Stimulated activated naive CD8-positive, alpha-beta T cell treated with anti-CD3 and anti-CD28 coated beads, Interleukin-15, Interleukin-2, amounts not matched to agents 100 U/mL and 50 U/mL, for 24 hours (primary cell): ENCODE data around the gene ACTRT2.

Experiments used
- ATAC-seq: fragments of 150-1000 bp; cut with Tn5 transposase; one replicate; pipeline ENCODE4 v1.10.0; 2021
- DNase-seq: peaks from one replicate; pipeline ENCODE4 v3.0.0; 2021

Gene ACTRT2

DNA sequence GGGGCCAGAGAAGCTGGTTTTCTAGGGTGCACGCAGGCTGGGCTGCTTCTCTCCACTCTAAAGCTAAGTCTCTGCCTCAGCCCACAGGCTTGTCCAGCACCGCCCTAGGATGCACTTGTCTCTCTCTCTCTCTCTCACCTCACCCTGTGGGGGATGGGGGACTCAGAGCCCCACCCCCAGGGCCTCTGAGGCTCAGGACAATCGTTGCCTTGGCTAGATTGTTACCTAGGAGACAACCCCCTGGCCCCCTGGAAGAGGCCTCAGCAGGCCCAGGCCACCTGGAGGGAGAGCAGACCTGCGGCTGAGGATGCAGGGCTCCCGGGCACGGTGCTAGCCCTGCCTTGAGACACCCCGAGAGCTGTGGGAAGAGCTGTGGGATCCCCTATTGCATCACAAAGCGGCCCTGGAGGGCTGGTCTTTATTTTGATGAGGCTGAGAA lies at the start of gene ACTRT2:
TSS of gene ACTRT2 (plus strand) at position 235 of the 439 bp plus-strand sequence. CDS start 220 bp downstream, outside the sequence.
- ATAC-seq: no peak
- DNase-seq: no peak

DNA sequence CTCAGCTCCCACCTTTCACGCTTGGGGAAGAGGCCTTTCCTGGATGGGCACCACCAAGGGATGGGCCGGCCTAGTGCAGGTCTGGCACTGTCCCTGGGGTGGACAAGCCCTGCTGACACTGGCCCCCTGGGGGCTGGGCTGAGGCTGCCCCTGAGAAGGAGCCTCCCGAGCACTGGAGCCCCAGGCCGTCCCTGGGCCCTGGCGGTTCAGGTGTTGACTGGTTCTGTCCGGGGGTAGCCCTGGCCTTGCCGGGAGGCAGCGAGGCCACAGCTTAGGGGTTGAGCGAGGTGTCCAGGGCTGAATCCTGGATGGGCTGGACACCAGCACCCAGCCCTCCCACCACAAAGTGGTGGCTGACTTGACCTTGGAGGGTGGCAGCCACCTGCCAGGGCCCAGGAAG lies 49.7 kb upstream of the ACTRT2 start:
- ATAC-seq: no peak
- DNase-seq: no peak

- no peak for DNase-seq
Measured at GRCh38 chr1:2972011-2972878, 49.0 kb upstream of the ACTRT2 start.

DNA sequence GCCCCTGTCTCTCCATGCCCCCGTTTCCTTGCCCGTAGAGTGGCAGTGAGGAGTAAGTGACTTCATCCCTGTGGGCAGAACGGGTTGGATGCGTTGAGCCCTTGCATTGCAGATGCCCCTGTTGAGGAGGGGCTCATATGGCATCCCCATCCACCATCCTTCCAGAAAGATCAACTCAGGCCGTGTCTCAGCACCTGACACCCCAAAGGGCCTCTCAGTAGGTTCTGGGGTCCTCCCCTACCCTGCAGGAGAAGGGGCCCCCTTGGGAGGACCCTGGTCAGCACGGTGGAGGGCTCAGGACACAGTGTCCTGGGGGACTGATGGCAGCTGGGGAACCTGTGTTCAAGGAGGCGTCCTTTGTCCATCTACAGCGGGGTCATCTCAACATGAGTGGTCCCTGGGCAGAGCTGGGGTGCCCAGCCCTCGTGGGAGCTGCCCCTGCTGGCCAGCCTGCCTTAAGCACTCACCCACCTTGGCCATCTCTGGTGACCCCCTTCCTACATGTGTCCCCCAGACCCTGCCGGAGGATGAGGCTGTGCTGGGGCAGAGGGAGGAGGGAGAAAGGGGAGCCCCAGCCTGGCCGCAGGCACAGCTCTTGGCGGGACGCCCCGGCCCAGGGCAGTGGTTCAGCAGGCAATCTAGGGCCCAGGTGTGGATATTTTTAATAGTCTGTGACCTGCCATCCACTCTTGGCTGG lies 48.2 kb upstream of the ACTRT2 start:
- DNase-seq (no peak), ATAC-seq (no peak)

More at GRCh38 chr1:2972011-2972878, 49.0 kb upstream of the ACTRT2 start:
- ATAC-seq: no peak

DNA sequence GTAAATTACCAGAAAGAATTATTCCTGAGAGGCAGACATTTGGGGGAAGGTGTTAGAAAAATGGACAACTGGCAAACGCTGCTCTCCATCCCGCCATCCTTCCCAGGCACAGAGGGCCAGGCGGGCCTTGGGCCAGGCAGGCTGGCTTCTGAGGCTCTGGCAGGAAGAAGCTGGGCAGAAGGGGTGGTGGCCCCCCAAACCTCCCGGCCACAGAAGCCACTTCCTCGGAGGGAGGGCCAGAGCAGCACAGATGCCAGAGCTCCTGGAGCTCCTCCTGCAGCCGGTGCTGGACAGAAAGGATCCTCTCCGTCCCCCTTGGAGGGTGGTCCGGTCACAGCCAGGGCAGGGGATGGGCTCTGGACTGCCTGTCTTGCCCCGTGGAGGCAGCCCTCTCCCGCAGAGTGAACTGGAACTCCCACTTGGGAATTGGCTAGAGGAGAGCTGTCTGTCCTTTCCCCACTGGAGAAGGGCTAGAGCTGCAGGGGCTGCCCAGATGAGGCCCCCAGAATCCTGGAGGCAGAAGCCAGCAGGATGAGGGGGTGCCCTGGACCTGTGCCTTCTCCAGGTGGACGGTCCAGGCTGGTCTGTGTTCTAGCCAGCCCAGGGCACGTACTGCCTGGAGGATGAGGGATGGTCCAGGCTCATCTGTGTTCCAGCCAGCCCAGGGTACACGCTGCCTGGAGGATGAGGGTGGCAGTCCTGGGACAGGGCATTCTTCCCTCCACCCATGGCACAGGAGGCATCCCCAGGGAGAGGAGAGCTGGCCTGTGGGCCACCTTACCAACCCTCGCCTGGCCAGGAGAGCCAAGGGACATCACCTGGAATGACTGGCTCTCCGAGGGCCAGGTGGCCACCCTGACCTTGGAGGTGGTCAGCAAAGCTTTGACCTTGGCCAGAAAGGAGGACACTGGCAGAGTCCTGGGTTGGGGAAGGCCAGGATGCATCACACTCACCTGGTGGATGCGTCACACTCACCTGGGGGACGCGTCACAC lies 47.4 kb upstream of the ACTRT2 start:
- DNase-seq (no peak), ATAC-seq (no peak)

DNA sequence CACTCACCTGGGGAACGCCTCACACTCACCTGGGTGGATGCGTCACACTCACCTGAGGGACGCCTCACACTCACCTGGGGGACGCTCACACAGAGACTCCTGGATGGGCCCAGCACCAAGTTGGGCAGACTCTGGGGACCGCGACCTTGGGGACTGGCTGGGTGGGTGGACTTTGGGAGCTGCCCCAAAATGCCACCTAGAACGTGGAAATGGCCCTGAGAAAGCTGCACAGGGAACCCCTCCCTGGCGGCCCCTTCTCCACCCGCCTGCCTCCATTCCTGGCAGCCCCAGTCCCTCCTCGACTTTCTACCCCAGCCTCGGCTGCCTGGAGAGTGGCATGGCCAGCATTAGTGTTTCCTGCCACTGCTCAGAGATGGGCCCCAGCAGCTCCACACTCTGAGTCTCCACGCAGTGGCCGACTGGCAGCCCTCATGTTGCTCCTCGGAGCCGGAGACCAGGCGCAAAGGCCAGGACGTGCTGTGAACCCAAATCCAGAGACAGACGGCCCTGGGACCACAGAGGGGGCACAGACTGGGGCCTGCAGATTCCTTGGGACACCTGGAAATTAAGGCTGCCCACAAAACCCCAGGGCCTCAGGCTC lies 46.5 kb upstream of the ACTRT2 start:
- no peak for ATAC-seq
- no peak for DNase-seq

GRCh38 chr1:2975466-2976179 lies 45.6 kb upstream of the ACTRT2 start:
- DNase-seq: no peak
- ATAC-seq: no peak

DNA sequence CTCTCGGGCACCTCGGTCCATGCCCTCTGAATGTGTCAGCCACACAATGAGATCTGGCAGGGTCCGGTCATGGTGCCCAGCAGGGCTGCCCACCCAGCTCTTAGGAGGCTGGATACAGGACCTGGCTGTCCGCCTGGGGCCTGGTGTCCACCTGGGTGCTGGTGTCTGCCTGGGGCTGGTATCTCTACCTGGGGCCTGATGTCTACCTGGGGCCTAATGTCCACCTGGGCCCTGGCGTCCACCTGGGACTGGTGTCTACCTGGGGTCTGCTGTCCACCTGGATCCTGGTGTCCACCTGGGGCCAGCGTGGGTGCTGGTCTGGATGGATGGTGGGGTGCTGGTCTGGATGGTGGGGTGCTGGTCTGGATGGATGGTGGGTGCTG lies 45.1 kb upstream of the ACTRT2 start:
- DNase-seq: no peak
- ATAC-seq: no peak

- ATAC-seq (no peak), DNase-seq (no peak)
Measured at GRCh38 chr1:2977886-2978611, 43.2 kb upstream of the ACTRT2 start.

GRCh38 chr1:2978691-2979190 lies 42.5 kb upstream of the ACTRT2 start:
- ATAC-seq (no peak), DNase-seq (no peak)

DNA sequence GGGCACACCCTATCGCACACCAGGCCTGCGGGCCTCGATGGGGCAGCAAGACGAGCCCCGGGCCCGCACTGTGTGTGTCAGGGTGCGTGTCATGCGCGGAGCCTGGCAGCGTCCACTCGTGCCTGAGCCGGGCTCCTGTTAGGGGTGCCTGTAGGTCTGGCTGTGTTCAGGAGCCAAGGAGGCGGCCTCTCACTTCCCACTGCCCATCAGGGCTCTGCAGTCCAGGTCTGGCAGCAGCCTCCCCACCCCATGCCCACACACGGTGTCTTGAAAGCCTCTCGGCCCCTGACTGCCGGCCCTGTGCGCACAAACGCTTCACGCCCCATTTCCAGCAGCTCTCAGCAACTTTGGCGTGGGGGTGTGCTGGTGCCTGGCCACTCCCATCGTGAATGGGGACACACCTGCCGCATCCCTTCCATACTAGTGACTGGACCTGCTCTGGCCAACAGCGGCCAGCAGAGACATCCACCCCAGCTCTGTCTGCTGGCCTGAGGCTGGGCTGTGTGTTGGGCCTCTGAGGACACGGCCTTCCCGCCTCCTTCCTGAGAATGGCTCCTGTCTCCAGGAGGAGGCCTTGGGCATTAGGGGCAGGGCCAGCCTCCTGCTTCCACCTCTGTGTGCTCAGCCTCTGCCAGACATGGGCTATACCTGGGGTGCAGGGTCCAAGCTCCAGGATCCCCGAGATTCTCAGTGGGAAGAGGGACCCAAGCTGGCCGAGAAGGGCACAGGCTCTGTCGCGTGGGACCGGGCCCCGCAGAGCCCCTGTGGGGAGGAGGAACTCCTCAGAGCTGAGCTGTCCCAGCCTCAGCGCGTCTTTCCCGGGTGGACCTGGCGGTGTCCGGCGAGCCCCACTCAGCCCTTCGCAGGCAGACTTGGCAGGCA lies 41.8 kb upstream of the ACTRT2 start:
- ATAC-seq (no peak), DNase-seq (no peak)

DNA sequence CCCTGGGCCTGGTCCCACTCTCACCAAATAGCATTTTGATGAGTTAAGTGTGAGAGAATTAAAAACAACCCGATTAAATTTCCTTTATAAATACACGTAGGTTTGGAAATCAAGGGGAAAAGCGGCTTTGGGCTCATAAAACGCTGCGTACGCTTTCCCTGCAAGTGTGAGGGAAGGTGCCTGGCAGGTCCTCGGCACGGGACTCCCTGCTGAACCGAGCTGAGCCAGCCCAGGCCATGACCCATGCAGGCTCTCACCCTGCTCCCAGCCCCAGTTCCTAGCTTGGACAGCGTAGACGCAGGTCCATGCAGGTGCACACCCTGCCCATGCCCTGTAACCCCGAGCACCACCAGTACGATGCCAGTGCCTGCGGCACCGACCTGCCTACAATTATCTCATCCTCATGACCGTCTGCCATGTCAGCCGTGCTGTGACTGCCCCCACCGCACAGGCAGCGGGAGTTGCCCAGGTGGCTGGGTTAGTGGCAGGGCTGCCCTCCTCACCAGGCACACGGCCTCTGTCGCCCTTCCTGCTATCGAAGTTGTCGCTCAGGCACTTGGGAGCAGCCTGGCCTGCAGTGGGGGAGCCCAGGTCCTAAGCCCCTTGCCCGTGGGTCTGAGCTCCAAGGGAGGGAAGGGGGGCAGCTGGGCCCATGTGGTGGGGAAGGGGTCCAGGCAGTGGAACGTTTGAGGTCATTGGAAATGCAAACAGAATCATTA lies 41.0 kb upstream of the ACTRT2 start:
- ATAC-seq (no peak), DNase-seq (no peak)

- DNase-seq: no peak
- no peak for ATAC-seq
Measured at GRCh38 chr1:2980849-2981248, 40.4 kb upstream of the ACTRT2 start.

- ATAC-seq (no peak), DNase-seq (no peak)
Measured at GRCh38 chr1:2981388-2981787, 39.9 kb upstream of the ACTRT2 start.

DNA sequence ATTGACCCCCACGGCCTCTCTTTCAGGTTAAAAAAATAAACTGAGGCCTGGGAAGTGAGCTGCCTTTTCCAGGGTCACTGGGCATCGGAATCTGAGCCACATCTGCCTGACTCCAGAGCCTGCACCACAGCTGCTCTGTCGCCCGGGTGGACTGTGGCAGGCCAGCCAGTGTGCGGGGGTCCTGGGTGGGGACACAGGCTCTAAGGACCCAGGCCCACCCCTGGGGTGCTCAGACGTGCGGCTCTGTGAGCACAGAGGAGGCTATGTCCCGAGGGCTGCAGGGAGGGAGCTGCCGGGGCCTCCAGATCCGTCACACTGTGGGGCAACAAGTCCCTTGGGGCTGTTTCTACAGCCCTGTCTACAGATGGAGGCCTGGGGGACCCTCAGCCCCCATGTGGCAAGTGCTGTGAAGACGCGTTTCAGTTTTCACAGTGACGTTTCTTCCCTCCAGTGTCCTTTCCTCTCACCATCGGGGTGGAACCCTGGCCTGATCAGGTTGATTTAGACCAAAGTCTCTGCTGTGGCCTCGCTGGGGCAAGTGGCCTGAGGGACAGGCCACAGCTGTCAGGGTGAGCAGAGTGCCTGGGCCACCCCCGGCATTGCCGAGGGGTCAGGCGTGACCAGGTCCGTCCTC lies 39.2 kb upstream of the ACTRT2 start:
- no peak for DNase-seq
- no peak for ATAC-seq

DNA sequence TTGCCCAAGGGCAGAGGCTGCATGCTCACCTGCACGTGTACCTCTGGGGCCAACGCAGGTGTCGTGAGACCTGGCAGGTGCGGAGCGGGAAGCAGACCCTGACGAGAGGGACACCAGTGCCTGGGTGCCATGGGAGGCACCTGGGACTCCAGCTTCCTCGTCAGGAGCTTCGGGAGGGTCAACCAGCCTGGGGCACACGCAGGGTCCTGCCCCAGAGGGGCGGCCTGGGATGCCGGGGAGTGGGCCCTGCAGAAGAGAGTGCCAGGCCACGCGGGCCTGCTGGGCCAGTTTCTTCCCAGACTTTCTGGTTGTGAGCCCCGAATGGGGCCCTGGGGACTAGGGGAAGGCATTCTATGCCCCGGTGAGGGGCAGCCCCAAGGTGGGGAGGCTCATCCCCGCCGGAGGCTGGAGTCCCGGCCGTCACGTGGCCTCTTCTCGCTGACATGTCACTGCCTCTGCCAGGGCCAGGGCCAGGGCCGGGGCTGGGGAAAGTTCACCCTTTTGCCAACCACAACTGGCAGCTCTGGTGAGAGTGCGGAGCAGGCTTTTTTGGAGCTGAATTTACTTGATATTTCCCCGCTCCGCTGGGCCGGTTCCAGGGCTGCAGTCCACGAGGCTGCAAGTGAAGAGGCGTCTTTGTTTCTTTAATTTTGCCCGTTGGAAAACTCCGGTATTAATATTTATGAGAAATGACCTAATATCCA lies 38.5 kb upstream of the ACTRT2 start:
- no peak for DNase-seq
- no peak for ATAC-seq

- ATAC-seq (no peak), DNase-seq (no peak)
Measured at GRCh38 chr1:2983319-2983705, 38.0 kb upstream of the ACTRT2 start.
